Stimulated activated CD4-positive, alpha-beta T cell treated with anti-CD3 and anti-CD28 coated beads, Interleukin-12 subunit alpha, Interleukin-12 subunit beta, amount 100 ng/mL, for 24 hours (primary cell): Measurements from ENCODE around the gene C11orf24.
A peak's percentile ranks its signal among the peaks of the same experiment; 100 is the strongest.
"Not testable (repeated sequence)": the region's sequence is repeated elsewhere in the genome, so short reads cannot be mapped to it uniquely, and the experiment has no call there.

Experiments used
- DNase-seq, 2 experiments: peaks; one replicate each; pipeline ENCODE4 v3.0.0-alpha.2; 2020; ENCODE audit warnings: low read depth in 2 of 2

C11orf24 gene

DNA sequence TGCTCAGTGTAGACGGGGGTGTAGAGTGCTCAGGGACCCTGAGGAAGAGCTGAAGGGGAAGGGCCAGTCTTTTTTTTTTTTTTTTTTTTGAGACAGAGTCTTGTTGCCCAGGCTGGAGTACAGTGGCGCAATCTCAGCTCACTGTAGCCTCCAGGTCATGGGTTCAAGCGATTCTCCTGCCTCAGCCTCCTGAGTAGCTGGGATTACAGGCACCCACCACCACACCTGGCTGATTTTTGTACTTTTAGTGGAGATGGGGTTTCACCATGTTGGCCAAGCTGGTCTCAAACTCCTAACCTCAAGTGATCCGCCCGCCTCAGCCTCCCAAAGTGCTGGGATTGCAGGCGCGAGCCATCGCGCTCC lies 27.7 kb upstream of the C11orf24 start:
- DNase-seq: not testable (repeated sequence)

DNA sequence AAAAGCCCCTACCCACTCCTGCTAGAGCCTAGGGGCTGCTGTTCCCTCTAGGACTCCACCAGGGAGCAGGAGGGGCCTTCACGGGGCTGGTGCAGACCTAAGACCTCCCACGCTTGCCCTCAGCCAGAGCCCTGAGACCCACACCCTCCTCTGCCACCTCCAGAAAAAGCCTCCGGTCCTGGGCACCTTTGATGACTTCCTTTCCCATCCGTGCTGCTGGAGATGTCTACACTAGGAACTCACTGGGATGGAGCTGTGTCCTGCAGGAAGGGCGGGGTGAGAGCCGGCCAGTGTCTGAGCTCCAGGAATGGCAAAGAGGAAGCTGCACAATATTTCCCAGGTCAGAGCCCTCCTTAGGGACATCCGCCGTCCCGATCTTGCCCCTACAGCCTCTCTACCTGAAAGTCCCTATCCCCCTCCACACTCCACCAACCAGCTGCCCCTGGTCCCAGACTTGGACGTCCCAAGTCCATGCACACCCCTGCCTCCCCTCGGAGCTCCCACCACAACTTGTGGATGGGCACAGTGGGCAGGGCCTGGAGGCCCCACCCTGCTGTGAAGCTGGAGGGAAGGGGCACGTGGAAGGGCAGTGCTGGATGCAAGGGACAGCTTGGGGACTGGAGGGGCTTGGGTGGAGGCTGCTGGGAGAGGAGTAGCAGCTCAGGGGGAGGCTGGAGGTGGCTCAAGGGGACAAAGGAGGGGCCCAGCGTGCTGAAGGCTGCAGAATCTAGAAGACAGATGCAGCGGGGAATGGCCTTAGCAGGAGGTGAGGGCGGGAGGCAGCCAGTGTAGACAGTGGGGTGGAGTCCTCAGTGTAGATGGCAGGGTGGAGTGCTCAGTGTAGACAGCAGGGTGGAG lies 27.1 kb upstream of the C11orf24 start:
- DNase-seq: no peak

DNA sequence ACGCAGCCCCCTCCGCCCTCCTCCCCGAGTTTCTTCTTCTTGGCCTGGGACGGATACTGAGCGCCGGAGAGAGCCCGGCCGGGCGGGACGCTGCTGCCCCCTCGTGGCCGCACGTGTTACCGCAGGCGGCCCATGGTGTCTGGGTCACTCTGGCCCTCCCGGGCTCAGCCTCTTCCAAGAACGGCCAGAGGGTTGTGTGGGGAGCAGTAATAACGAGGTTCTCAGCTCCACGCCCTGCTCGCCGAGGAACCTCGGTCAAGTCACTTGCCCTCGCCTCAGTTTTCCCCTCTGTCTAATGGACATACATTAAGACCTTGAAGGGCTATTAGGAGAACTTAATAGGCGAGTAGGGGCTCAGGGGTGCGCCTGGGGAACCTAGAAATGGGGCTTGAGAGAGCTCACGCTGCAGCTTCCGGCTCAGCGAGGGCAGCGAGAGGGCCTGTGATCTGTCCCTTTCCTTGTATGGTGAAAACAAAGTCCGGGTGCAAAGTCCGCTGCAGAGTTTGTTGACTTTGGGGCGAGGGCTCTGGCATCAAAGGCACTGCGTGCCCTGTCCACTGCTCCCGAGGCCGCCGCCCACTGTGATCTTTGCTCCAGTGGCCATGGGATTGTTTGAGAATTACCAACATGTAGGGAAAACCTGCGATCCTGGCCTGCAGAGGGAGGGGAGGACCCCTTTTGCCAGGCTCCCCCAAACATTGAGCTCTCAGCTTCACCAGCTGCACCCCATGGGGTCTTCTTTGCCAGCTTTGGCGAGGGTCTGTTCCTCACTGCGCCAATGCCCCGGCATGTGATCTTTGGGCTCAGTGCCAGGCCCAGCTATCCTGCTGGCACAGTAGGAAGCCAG lies 26.3 kb upstream of the C11orf24 start:
- peak; percentile 50 to 62 for DNase-seq

DNA sequence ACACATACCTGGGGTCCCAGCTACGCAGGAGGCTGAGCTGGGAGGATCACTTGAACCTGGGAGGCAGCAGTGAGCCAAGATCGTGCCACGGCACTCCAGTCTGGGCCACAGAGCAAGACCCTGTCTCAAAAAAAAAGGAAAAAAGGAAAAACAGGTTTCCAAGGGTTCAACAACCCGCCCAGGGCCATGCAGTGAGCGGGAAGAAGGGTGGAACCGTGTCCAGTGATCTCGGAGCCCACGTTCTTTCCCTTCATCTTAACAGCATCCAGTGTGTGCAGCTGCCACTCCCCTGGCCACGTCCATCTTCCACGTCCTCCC lies 25.7 kb upstream of the C11orf24 start:
- no peak for DNase-seq

DNA sequence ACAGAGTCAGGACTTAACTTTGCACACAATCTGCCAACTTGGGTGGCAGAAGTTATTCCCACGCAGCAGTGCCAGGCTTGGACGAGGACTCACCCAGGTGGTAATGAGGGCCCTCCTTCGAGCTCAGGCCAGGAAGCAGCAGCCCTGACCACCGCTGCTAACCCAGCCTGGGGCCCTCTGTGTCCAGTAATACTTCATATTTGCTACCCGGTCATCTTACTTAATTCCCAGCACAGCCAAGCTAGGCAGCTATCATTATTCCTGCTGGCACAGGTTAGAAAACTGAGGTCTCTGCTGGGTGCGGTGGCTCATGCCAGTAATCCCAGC lies 25.2 kb upstream of the C11orf24 start:
- no peak for DNase-seq

DNA sequence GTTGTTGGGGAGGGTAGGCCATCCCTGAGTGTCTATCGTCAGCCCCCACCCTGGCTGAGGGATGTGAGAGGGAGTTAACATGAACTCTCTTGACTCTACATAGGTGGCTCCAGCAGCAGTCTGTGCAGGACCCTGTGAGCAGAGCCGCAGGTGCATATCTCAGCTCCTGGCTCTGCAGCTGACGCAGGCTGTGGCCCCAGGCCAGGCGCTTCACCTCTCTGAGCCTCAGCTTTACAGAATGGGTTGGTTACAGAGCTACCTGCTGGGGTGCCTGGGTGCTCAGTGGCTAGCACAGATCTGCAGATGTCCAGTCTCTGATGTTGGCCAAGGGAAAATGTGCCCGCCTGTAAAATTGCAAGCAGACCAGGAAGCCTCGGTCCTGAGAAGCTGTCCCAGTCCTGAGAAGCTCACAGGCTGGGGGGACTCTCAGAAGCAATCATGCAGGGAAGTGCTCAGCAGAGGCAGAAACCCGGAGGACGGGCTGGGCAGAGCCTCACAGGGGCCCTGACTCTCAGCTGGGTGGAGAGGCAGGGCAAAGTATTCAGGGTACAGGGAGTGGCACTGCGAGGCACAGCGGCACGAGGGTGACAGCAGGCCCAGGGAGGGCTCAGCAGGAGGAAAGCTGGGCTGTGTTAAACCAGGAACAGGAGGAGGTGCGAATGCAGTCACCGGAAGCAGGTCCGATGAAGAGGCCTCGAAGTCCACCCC lies 24.7 kb upstream of the C11orf24 start:
- DNase-seq: no peak

DNA sequence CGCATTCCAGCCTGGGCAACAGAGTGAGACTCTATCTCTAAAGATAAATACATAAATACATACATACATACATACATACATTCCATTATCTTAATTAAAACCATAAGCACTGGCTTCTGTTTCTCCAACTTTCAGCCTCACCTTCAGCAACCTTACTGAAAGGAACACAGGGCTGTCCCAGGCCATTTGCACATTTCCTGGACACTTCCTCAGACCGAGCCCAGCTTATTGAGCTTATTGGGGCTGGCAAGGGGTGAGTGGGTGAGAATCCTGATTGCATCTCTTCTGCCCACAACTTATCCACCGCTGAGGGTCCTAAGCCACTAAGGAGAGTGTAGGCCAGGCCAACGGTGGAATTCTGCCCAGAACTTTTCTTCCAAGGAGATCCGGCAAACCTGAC lies 24.2 kb upstream of the C11orf24 start:
- DNase-seq: no peak

DNA sequence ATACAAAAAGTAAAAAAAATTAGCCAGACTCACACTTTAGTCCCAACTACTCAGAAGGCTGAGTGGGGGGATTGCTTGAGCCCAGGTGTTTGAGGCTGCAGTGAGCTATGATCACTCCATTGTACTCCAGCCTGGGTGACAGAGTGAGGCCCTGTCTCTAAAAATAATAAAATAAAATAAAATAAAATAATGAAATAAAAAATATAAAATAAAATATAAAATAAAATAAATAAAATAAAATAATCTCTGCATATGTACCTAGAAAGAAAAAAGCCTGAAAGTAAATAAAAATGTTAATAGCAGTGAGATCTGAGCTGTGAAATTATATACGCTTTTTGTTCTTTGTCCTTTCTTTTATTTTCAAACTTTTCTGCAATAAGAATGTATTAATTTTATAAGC lies 23.5 kb upstream of the C11orf24 start:
- no peak for DNase-seq

DNA sequence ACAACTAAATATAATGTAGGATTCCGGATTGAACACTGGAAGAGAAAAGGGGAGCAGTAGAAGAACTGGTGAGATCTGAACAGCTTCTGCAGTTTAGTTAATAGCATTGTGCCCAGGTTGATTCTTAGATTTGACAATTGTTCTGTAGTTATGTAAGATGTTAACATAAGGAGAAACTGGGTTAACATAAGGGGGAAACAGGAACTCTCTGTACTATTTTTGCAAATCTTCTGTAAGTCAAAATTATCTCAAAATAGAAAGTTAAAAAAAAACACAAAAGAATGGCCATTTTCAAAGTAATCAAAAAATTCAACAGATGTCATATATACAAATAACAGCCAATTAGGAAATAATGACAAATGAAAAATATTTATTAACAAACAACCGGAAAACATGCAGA lies 21.9 kb upstream of the C11orf24 start:
- no peak for DNase-seq

DNA sequence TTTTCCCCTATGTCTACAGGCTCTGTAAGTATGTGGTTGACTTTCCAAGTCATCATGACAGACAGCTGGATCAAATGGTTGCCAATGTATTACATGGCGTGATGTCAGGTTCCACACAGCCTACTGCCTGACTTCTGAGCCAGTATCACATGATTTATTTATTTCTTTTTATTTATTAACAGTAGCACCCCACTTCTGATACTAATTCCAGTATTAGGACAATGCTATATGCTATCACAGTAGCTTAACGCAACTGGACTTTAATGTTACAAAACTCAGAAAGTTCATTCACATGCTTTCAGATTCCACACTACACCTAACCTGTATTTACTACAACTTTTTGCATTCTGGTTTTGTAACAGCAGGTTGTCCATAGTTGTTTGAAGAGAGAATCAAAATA lies 17.7 kb upstream of the C11orf24 start:
- no peak for DNase-seq

DNA sequence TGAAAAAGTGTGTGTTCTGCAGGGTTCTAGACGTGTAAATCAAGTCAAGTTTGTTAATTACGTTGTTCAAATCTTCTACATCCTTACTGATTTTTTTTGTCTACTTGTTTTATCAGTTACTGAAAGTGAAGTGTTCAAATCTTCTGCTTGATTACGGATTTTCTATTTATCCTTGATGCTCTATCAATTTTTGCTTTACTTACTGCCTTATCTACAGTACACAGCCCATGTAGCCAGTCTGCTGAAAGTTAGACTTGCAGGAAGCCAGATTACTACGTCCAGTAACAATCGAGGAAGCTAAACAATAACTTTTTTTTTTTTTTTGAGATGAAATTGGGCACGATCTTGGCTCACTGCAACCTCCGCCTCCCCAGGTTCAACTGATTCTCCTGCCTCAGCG lies 15.6 kb upstream of the C11orf24 start:
- DNase-seq: no peak

DNA sequence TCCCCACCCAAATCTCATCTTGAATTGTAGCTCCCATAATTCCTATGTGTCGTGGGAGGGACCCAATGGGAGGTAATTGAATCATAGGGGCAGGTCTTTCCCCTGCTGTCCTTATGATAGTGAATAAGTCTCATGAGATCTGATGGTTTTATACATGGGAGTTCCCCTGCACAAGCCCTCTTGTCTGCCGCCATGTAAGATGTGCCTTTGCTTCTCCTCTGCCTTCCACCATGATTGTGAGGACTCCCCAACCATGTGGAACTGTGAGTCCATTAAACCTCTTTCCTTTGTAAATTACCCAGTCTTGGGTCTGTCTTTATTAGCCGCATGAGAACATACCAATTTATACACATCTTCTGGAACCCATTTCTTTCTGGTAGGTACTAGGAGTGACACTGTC lies 12.8 kb upstream of the C11orf24 start:
- not testable (repeated sequence) for DNase-seq

DNA sequence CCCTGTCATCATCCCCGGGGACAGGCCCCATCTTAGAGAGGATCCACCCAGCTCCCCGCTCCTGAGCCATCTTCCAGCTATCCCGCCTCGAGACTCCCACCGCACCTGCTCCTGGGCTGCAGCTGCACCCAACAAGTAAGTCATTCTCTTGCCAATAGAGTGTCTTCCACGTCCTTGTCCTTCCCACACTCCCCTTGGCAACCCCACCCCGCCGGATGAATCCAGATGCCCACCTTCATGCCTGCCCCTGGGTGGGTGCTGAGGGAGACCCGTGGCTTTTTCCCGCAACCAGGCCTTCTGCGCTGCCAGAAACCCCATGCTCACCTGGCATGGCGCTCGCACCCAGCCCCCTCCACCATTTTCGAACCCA lies 11.1 kb upstream of the C11orf24 start:
- DNase-seq: no peak

DNA sequence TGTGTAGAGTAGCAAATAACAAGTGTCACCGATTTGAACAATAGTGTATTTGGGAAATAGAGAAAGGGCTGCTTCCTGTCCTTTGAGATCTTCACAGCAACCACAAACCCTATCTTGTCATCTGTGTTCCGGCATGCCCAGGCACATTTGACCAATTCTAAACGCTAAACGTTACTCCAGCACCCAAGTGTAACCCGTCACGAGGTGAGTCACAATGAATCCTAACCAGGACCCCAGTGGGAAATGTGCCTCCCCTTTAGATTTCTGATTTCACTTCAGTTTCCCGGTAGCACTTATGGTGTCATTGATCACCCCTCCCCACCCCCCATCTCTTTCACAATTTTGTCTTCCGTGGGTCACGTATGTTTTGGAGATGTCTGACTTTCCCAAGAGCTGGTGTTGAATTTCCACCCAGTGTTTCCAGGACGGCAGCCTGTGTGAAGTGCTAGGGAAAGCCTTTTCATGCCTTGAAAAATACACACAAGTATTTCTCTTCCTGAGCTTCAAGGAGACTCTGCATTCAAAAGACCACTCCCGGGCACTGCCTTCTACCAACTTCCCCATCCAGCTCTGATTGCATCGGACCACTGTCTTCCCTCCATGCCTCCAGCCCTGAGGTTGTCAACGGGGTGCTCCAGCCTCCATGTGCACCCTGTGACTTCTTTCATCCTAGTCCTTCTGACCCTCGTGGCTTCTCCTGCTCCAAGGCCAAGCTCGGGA lies 10.5 kb upstream of the C11orf24 start:
- DNase-seq: peak in 1 of 2 experiments; percentile 34

DNA sequence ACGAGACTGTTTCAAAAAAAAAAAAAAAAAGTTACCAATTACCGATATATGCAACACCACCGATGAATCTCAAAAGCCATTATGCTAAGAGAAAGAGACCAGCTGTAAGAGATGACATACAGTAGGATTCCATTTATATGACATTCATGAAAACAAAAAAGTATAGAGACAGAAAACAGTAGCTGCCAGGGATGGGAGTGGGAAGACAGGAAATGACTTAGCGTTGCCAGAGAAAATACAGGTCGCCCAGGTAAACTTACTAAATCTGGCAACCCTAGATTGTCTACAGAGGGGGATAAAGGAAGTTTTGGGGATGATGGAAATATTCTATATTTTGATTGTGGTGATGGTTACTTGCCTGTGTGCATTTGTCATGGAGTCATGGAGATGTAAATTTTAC lies 7.9 kb upstream of the C11orf24 start:
- no peak for DNase-seq

DNA sequence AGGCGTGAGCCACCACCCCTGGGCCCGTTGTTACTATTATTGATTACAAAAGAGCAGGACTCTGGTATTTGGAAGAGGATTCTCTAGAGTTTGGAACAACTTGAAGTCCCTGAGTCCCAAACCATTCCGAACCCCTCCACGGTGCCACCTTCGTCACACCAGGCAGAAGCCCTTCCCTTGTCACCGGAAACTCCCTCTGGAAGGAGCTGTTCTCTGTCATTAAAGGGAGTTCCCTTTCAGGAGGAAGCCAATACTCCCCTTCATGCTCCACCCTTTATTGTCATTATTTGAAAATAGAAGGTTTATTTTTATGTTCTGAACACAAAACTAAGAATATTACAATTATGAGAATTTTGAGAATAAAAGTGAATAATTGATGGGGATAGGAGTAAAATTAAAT lies 5.1 kb upstream of the C11orf24 start:
- no peak for DNase-seq

DNA sequence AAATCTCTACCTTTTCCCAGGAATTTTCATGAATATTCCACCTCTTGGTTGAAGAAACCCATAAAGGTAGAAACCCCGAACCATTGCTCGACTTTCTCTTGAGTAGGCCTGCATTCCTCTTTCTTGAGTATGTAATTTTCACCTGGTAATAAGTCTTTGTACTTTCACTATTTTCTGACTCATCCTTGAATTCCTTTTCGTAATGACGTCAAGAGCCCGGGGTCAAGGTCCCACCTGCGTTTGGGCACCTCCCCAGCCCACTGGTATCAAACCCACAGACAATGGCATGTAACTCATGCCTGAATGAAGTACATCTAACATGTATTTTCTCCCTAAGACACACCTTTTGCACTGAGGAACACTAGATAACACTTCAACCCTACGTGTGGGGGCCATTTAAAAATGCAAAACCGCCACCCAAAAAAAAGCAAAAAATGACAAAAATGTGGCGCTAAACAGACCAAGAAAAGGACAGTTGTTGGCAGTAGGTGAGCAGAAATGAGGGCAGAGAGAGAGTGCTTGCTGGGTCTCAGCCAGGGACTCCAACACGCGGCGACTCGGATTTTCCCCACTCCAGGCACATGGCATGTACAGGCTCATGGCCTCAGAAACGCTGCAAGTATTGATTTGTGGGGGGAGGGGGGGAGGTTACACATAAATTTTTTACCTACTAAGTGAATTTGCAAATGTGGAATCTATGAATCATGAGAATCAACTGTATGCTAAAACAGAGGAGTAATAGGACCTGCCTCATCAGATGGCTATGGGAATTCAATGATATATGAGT lies 4.1 kb upstream of the C11orf24 start:
- DNase-seq: peak in 1 of 2 experiments; percentile 43

DNA sequence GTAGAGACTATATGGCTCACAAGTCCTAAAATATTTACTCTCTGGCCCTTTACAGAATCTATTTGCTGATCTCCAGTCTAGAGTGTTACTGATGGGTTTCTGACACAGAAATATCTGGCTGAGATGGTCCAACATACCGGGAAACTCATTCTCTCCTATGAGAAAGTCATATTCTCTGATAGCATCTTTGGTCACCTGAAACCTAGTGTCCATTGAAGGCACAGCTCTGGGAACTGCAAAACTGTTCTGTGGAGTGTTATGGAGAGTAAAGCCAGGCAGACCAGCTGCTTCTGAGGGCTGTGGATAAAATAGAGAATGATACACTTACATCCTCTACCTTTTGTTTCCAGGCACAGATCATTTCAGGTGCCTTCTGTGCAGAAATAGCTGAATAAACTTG lies 2.5 kb upstream of the C11orf24 start:
- DNase-seq: no peak

DNA sequence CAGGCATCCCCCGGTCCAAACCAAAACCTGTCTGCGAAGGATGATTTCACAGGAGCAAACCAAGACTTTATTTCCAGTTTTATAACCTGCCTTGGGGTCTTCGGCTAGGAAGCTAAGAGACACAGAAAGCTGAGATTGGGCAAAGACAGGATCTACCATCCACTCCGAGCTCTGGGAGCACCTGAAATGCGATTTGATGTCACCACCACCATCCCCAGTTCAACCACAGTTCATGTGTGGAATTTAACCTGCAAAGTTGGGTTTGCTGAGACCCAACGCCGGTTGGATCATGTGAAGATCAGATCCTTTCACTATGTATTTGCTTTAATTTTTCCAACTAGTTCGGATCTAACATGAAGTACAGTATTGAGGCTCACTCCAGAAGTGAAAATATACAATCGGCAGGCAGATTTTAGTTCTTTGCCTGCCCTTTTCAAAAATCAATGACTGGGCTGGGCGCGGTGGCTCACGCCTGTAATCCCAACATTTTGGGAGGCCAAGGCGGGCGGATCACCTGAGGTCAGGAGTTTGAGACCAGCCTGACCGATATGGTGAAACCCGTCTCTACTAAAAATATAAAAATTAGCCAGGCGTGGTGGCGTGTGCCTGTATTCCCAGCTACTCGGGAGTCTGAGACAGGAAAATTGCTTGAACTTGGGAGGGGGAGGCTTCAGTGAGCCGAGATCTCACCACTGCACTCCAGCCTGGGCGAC lies 1.4 kb upstream of the C11orf24 start:
- no peak for DNase-seq

DNA sequence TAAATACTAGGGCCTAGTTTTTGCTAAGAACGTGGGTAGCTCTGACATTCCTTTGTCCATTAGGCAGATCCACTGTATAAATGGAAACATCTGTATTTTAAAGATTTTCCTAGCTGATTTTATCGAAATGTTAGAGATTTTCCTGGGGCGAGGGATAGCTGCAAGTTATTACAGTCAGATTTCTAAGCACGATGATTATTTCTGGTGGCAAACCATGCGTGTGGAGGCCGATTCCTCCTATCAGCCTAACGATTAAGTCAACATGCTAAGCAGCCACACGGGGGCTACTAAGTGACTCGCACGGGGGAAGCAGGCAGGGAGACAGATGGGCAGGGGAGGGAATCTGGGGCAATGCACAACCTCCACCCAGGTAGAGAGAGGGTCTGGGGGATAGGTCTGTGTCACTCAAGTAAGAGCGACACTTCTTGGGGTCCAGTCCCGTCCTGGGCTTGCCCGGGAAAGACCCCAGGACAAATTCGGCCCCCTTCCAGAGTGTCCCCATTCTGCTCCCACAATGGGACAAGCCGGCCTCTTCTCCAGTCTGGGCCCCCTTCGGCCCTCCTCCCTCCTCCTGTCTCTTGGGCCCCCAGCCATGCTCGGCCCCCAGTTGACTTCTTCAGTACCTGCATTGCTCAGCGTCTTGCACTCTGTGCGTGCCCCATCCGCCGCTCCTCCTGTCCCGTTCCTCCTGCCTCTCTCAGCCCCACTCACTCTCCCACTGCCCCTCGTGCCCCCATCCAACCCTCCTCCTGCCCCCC lies 571 bp downstream of the C11orf24 start:
- DNase-seq: peak; percentile 29 to 46
